PC-3 (cell line): ENCODE measurements around the gene SWSAP1. TPM values are rescaled to one million over a fixed set of nuclear protein-coding genes. Genes with fewer than 3 reads are reported as not detected.

Experiments
- ATAC-seq: fragments of 200-7000 bp; cut with Tn5 transposase; 2 replicates; pipeline ENCODE4 v1.9.1; 2020; ENCODE audit warnings: mild to moderate bottlenecking, moderate library complexity
- BruUV-seq: library from RNA; stranded (reverse); fragments of 400-500 nt; replicated peaks from 2 replicates; lab custom pipeline; 2021; lab: Mats Ljungman, UMichigan
- CTCF ChIA-PET: fragments of 300-600 bp; sonication (Branson Sonifier 250); formaldehyde crosslinking; loops from one replicate; lab custom pipeline; 2022; ENCODE audit warnings: antibody characterized with exemption; lab: Charles Lee
- POLR2A ChIA-PET: fragments of 300-600 bp; sonication (Branson Sonifier 250); formaldehyde crosslinking; loops from one replicate; lab custom pipeline; 2022; ENCODE audit warnings: antibody characterized with exemption; ENCODE audit not compliant: unreplicated experiment; lab: Charles Lee
- DNase-seq: peaks from one replicate; pipeline ENCODE4 v3.0.0-alpha.2; 2015
- H2AFZ ChIP-seq: fragments of 300-600 bp; sonication (generic); 2 replicates; pipeline ENCODE4 v1.6.0; 2016; ENCODE audit warnings: antibody characterized with exemption, low read length
- H3F3A ChIP-seq: fragments of 300-600 bp; sonication (generic); one replicate; pipeline ENCODE4 v1.6.0; 2017; ENCODE audit warnings: antibody characterized with exemption, low read length, control low read depth, mild to moderate bottlenecking; ENCODE audit not compliant: unreplicated experiment
- H3K27ac ChIP-seq: fragments of 300-600 bp; sonication (generic); 2 replicates; pipeline ENCODE4 v1.5.1; 2016; ENCODE audit warnings: mild to moderate bottlenecking, low read length
- H3K27me3 ChIP-seq: fragments of 300-600 bp; sonication (generic); 2 replicates; pipeline ENCODE4 v1.6.1; 2016; ENCODE audit warnings: low read length, mixed read lengths
- H3K36me3 ChIP-seq: fragments of 300-600 bp; sonication (generic); 2 replicates; pipeline ENCODE4 v1.6.1; 2016; ENCODE audit warnings: low read depth, mixed run types, low read length, mixed read lengths
- H3K4me1 ChIP-seq: fragments of 300-600 bp; sonication (generic); 2 replicates; pipeline ENCODE4 v1.5.1; 2016; ENCODE audit warnings: low read length; ENCODE audit not compliant: insufficient read depth
- H3K4me2 ChIP-seq: fragments of 300-600 bp; sonication (generic); 2 replicates; pipeline ENCODE4 v1.6.0; 2016; ENCODE audit warnings: low read length
- H3K4me3 ChIP-seq: fragments of 300-600 bp; sonication (generic); 2 replicates; pipeline ENCODE4 v1.5.1; 2016; ENCODE audit warnings: mild to moderate bottlenecking, low read length, mixed read lengths
- H3K79me2 ChIP-seq: fragments of 300-600 bp; sonication (generic); 2 replicates; pipeline ENCODE4 v1.6.1; 2017; ENCODE audit warnings: low read length, mixed read lengths
- H3K9ac ChIP-seq: fragments of 300-600 bp; sonication (generic); 2 replicates; pipeline ENCODE4 v1.6.0; 2016; ENCODE audit warnings: mild to moderate bottlenecking, low read length
- H3K9me2 ChIP-seq: fragments of 300-600 bp; sonication (generic); replicated peaks from 2 replicates; pipeline ENCODE4 v1.6.1; 2016; ENCODE audit warnings: mixed run types, low read length, mixed read lengths
- H3K9me3 ChIP-seq: fragments of 300-600 bp; sonication (generic); 2 replicates; pipeline ENCODE4 v1.6.1; 2016; ENCODE audit warnings: low read length, mixed read lengths
- H4K20me1 ChIP-seq: fragments of 300-600 bp; sonication (generic); 2 replicates; pipeline ENCODE4 v1.6.1; 2016; ENCODE audit warnings: low read length, mixed read lengths
- EZH2 ChIP-seq: fragments of 300-600 bp; sonication (generic); IDR thresholded peaks from one replicate; pipeline ENCODE4 v1.6.1; 2017; ENCODE audit warnings: antibody characterized with exemption, mild to moderate bottlenecking, low read length; ENCODE audit not compliant: unreplicated experiment
- EZH2phosphoT487 ChIP-seq: fragments of 300-600 bp; sonication (generic); IDR thresholded peaks from 2 replicates; pipeline ENCODE4 v1.6.1; 2018; ENCODE audit warnings: mild to moderate bottlenecking, antibody characterized with exemption, low read length, borderline replicate concordance
- intact Hi-C: fragments of 100-400 bp; cut with micrococcal nuclease; formaldehyde crosslinking; loops from 2 replicates; pipeline ENCODE4 v1.9.0; 2023
- total RNA-seq: library from RNA; depleted of rRNA; stranded (reverse); fragments of >200 nt; gene quantifications from 2 replicates; pipeline ENCODE4 v1.2.3, GENCODE V29; 2014
- TF ChIP-seq, protein P1 (sequence below): fragments of 300-600 bp; sonication (generic); conservative IDR thresholded peaks from 2 replicates; pipeline ENCODE4 v1.5.1; 2017; ENCODE audit warnings: antibody characterized with exemption, low read depth, mild to moderate bottlenecking, low read length

Gene SWSAP1
- total RNA-seq, 1 experiment from 2014 or later, result 6.1 TPM

DNA sequence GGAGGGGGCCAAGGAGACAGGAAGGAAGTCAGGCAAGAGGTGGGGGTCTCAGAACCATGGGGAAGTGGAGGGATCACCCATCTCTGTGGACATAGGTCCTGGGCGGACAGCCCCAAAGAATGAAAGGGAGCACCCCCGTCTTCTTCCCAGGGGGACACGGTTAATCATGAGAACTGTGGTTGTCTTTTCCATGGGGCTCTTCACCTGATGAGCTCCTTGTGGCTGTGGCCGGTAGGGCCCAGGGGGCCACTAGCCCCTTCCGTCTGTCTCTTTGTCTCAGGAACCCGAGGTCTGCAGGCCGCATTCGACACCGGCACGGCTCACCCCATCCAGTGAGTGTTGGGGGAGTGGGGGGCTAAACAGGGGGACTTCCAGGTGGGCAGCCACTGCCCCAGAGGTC is 10.6 kb upstream of the SWSAP1 start:
- TF ChIP-seq, protein P1, sequence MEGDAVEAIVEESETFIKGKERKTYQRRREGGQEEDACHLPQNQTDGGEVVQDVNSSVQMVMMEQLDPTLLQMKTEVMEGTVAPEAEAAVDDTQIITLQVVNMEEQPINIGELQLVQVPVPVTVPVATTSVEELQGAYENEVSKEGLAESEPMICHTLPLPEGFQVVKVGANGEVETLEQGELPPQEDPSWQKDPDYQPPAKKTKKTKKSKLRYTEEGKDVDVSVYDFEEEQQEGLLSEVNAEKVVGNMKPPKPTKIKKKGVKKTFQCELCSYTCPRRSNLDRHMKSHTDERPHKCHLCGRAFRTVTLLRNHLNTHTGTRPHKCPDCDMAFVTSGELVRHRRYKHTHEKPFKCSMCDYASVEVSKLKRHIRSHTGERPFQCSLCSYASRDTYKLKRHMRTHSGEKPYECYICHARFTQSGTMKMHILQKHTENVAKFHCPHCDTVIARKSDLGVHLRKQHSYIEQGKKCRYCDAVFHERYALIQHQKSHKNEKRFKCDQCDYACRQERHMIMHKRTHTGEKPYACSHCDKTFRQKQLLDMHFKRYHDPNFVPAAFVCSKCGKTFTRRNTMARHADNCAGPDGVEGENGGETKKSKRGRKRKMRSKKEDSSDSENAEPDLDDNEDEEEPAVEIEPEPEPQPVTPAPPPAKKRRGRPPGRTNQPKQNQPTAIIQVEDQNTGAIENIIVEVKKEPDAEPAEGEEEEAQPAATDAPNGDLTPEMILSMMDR, result no peak
- TF ChIP-seq EZH2 (no peak), EZH2phosphoT487 (no peak)
- no peaks in the 10 kb centered on the region for H4K20me1 ChIP-seq
- intact Hi-C loops, result no loop called here
- DNase-seq, result no peak
- H3K27ac ChIP-seq, result no peak overlapping the region
- peaks cover 3% of the 10 kb centered on the region; the same call in 1 of the 2 replicates for H3K36me3 ChIP-seq
- H3F3A ChIP-seq, result no peaks in the 10 kb centered on the region
- ATAC-seq, result no peak
- no peaks in the 10 kb centered on the region for H3K9me3 ChIP-seq
- ChIA-PET CTCF (no interaction called here), POLR2A (no interaction called here)
- no peaks in the 10 kb centered on the region for H3K27me3 ChIP-seq
- H2AFZ ChIP-seq, result no peak overlapping the region
- no TSS peak for BruUV-seq
- no peaks in the 10 kb centered on the region for H3K9me2 ChIP-seq
- no peak overlapping the region for H3K9ac ChIP-seq
- H3K4me3 ChIP-seq, result no peak overlapping the region
- no peaks in the 10 kb centered on the region for H3K79me2 ChIP-seq
- no peak overlapping the region for H3K4me2 ChIP-seq
- H3K4me1 ChIP-seq, result no peaks in the 10 kb centered on the region

DNA sequence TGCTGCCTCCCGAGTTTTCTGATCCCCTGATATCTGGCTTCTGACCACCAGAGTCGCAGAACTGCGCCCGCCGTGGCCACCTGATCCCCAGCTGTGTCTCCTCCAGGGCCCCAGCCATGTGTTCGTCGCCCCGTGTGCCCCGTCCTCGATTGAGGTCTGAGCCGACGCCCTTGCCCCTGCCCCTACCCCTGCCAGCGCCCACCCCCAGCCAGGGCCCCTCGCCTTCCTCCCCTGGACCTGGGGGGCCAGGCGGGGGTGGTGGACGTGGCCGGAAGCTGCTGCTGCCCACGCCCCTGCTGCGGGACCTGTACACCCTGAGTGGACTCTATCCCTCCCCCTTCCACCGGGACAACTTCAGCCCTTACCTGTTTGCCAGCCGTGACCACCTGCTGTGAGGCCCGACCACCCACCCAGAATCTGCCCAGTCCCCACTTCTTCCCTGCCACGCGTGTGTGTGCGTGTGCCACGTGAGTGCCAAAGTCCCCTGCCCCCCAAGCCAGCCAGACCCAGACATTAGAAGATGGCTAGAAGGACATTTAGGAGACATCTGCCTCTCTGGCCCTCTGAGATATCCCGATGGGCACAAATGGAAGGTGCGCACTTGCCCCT is 10.1 kb upstream of the SWSAP1 start:
- BruUV-seq, result no TSS peak
- intact Hi-C loops, result no loop called here
- DNase-seq (no peak), ATAC-seq (no peak)
- Histone ChIP-seq H3K4me2 (no peak overlapping the region), H3K9ac (no peak overlapping the region), H4K20me1 (no peaks in the 10 kb centered on the region), H3K9me3 (no peaks in the 10 kb centered on the region), H3K79me2 (no peaks in the 10 kb centered on the region), H3K4me1 (no peaks in the 10 kb centered on the region), H2AFZ (no peak overlapping the region), H3K36me3 (peaks cover 3% of the 10 kb centered on the region; the same call in 1 of the 2 replicates), H3K27ac (no peak overlapping the region), H3K4me3 (no peak overlapping the region), H3K27me3 (no peaks in the 10 kb centered on the region), H3F3A (no peaks in the 10 kb centered on the region), H3K9me2 (no peaks in the 10 kb centered on the region)
- ChIA-PET POLR2A (no interaction called here), CTCF (no interaction called here)
- TF ChIP-seq, protein P1, result no peak
- TF ChIP-seq EZH2 (no peak), EZH2phosphoT487 (no peak)

DNA sequence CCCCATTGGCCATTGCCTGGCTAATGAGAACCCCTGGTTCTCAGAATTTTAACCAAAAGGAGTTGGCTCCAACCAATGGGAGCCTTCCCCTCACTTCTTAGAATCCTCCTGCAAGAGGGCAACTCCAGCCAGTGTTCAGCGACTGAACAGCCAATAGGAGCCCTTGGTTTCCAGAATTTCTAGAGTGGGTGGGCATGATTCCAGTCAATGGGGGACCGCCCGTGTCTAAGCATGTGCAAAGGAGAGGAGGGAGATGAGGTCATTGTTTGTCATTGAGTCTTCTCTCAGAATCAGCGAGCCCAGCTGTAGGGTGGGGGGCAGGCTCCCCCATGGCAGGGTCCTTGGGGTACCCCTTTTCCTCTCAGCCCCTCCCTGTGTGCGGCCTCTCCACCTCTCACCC is 9.5 kb upstream of the SWSAP1 start:
- no peaks in the 10 kb centered on the region for H3F3A ChIP-seq
- H3K9ac ChIP-seq, result no peak overlapping the region
- no peak for DNase-seq
- no peak overlapping the region for H3K4me2 ChIP-seq
- peaks cover 3% of the 10 kb centered on the region; the same call in 1 of the 2 replicates for H3K36me3 ChIP-seq
- intact Hi-C loops, result no loop called here
- ATAC-seq, result no peak
- H3K9me2 ChIP-seq, result no peaks in the 10 kb centered on the region
- no peaks in the 10 kb centered on the region for H3K4me1 ChIP-seq
- H3K9me3 ChIP-seq, result no peaks in the 10 kb centered on the region
- H4K20me1 ChIP-seq, result no peaks in the 10 kb centered on the region
- ChIA-PET CTCF (no interaction called here), POLR2A (no interaction called here)
- H2AFZ ChIP-seq, result no peak overlapping the region
- H3K4me3 ChIP-seq, result no peak overlapping the region
- H3K27ac ChIP-seq, result no peak overlapping the region
- no peaks in the 10 kb centered on the region for H3K79me2 ChIP-seq
- no peaks in the 10 kb centered on the region for H3K27me3 ChIP-seq
- TF ChIP-seq EZH2phosphoT487 (no peak), EZH2 (no peak)
- TF ChIP-seq, protein P1, result no peak
- TSS peak; percentile 75 for BruUV-seq
